Thymus (tissue), 14 donors: Measurements from ENCODE around the gene TTC22. TPM values are rescaled to one million over a fixed set of nuclear protein-coding genes. Genes with fewer than 3 reads are reported as not detected.

Experiments
- DNase-seq, 9 donors: peaks; one replicate each; pipeline ENCODE4 v3.0.0-alpha.2; 2013; ENCODE audit warnings: low spot score in 9 of 9, low read depth in 6 of 9, missing footprints in 1 of 9
- H3K27ac ChIP-seq, 2 donors: one replicate each; pipeline ENCODE4 v1.5.1; 2013; ENCODE audit warnings: control low read depth in 1 of 2, low read depth in 1 of 2, low read length in 1 of 2, mild to moderate bottlenecking in 1 of 2, moderate library complexity in 1 of 2
- H3K27me3 ChIP-seq, 2 donors: one replicate each; pipeline ENCODE4 v1.5.1; 2013; ENCODE audit warnings: low read length in 1 of 2; ENCODE audit not compliant: control insufficient read depth in 2 of 2, insufficient read depth in 1 of 2
- H3K36me3 ChIP-seq, 2 donors: one replicate each; pipeline ENCODE4 v1.5.1; 2013; ENCODE audit warnings: low read length in 1 of 2, mild to moderate bottlenecking in 1 of 2, moderate library complexity in 1 of 2; ENCODE audit not compliant: control insufficient read depth in 2 of 2, insufficient read depth in 2 of 2
- H3K4me1 ChIP-seq, 2 donors: one replicate each; pipeline ENCODE4 v1.5.1; 2013; ENCODE audit warnings: low read length in 2 of 2; ENCODE audit not compliant: control insufficient read depth in 2 of 2, insufficient read depth in 2 of 2
- H3K4me3 ChIP-seq, 2 donors: one replicate each; pipeline ENCODE4 v1.5.1; 2013; ENCODE audit warnings: low read length in 2 of 2, control low read depth in 1 of 2, mild to moderate bottlenecking in 1 of 2
- H3K9me3 ChIP-seq, 2 donors: one replicate each; pipeline ENCODE4 v1.5.1; 2013; ENCODE audit warnings: low read length in 1 of 2, mild to moderate bottlenecking in 1 of 2; ENCODE audit not compliant: control insufficient read depth in 2 of 2, insufficient read depth in 1 of 2
- WGBS: extraction: QIAGEN DNeasy Blood & Tissue Kit; methylation state at CpG from one replicate; pipeline ENCODE4 v1.1.7; 2013; 5-methylcytosine and 5-hydroxymethylcytosine counted together
- long read RNA-seq, 10 donors: transcript quantifications; one replicate each; lab custom pipeline, GENCODE V29; 2026
- polyA plus RNA-seq: library from polyadenylated mRNA; stranded (reverse); fragments of 200-250 nt; gene quantifications from one replicate; pipeline ENCODE4 v1.2.3, GENCODE V29; 2013
- total RNA-seq: library from RNA; stranded (reverse); fragments of 120-200 nt; gene quantifications from one replicate; pipeline ENCODE4 v1.2.4, GENCODE V29; 2013
- donor health status: healthy.

Gene TTC22
- total RNA-seq (3.0 TPM), polyA plus RNA-seq (4.4 TPM)
- long read RNA-seq, donor 1, result 0 reads
- long read RNA-seq, donor 2, partial matches to known transcripts, result 0 of 1 reads
- long read RNA-seq, donor 2, other reads (novel, unspliced or antisense), result 0 of 1 reads
- long read RNA-seq, donor 3, result 0 reads
- long read RNA-seq, donor 4, partial matches to known transcripts, result 0 of 2 reads
- long read RNA-seq, donor 4, other reads (novel, unspliced or antisense), result 0 of 2 reads
- long read RNA-seq, donor 5, result 0 reads
- long read RNA-seq, donor 6, partial matches to known transcripts, result 0 of 1 reads
- long read RNA-seq, donor 6, other reads (novel, unspliced or antisense), result 0 of 1 reads
- long read RNA-seq, donor 7, result 0 reads
- long read RNA-seq, donor 8, result 0 reads
- long read RNA-seq, donor 9, partial matches to known transcripts, result 0 of 1 reads
- long read RNA-seq, donor 9, other reads (novel, unspliced or antisense), result 0 of 1 reads
- long read RNA-seq, donor 10, result 0 reads

GRCh38 chr1:54800899-54801759 lies at the start of gene TTC22:
TTC22 (minus strand) TSS chr1:54801323; CDS start chr1:54801163, 160 bp downstream.
- peaks cover 0 to 9% of the 10 kb centered on the region in 2 donors for H3K4me1 ChIP-seq
- no peaks in the 10 kb centered on the region for H3K36me3 ChIP-seq
- no peaks in the 10 kb centered on the region for H3K9me3 ChIP-seq
- H3K27ac ChIP-seq, result peak within 1 kb of the TSS in 1 of 2 donors; percentile 73
- peak within 1 kb of the TSS; percentile 46 to 70 for H3K4me3 ChIP-seq
- H3K27me3 ChIP-seq, result peaks cover 3 to 46% of the 10 kb centered on the region in 2 donors
- 2% methylated on average over 58 of the region's 58 CpGs for WGBS
- DNase-seq, result peak; percentile 26 to 70 (median 34)

GRCh38 chr1:54850737-54851136 lies 49.6 kb upstream of the TTC22 start:
- Histone ChIP-seq H3K9me3 (no peaks in the 10 kb centered on the region), H3K36me3 (peaks cover 11 to 55% of the 10 kb centered on the region in 2 donors), H3K4me1 (peaks cover 0 to 4% of the 10 kb centered on the region in 2 donors), H3K27ac (peak overlapping the region in 1 of 2 donors; percentile 6), H3K27me3 (no peaks in the 10 kb centered on the region), H3K4me3 (no peak overlapping the region)
- no peak for DNase-seq
- WGBS, result 95% methylated on average over 9 of the region's 9 CpGs

- Histone ChIP-seq H3K27ac (peak overlapping the region in 1 of 2 donors; percentile 6), H3K9me3 (no peaks in the 10 kb centered on the region), H3K27me3 (no peaks in the 10 kb centered on the region), H3K36me3 (peaks cover 11 to 55% of the 10 kb centered on the region in 2 donors), H3K4me1 (peaks cover 0 to 4% of the 10 kb centered on the region in 2 donors), H3K4me3 (no peak overlapping the region)
- no peak for DNase-seq
- WGBS, result 90% methylated on average over 5 of the region's 5 CpGs
These were observed 49.1 kb upstream of the TTC22 start for GRCh38 chr1:54850069-54850730.

GRCh38 chr1:54849219-54850068 lies 48.3 kb upstream of the TTC22 start:
- Histone ChIP-seq H3K36me3 (peaks cover 11 to 52% of the 10 kb centered on the region in 2 donors), H3K4me1 (peaks cover 0 to 4% of the 10 kb centered on the region in 2 donors), H3K27ac (no peak overlapping the region), H3K4me3 (no peak overlapping the region), H3K9me3 (no peaks in the 10 kb centered on the region), H3K27me3 (no peaks in the 10 kb centered on the region)
- no peak for DNase-seq
- 97% methylated on average over 6 of the region's 6 CpGs for WGBS

- H3K36me3 ChIP-seq, result peaks cover 5 to 46% of the 10 kb centered on the region in 2 donors
- 89% methylated on average over 7 of the region's 7 CpGs for WGBS
- no peaks in the 10 kb centered on the region for H3K27me3 ChIP-seq
- H3K9me3 ChIP-seq, result no peaks in the 10 kb centered on the region
- no peak for DNase-seq
- H3K4me3 ChIP-seq, result no peak overlapping the region
- H3K4me1 ChIP-seq, result peaks cover 0 to 4% of the 10 kb centered on the region in 2 donors
- H3K27ac ChIP-seq, result no peak overlapping the region
These were observed 47.2 kb upstream of the TTC22 start for GRCh38 chr1:54848134-54848948.

- no peaks in the 10 kb centered on the region for H3K27me3 ChIP-seq
- H3K27ac ChIP-seq, result no peak overlapping the region
- no peaks in the 10 kb centered on the region for H3K9me3 ChIP-seq
- peaks cover 3 to 30% of the 10 kb centered on the region in 2 donors for H3K36me3 ChIP-seq
- DNase-seq, result no peak
- WGBS, result 93% methylated on average over 9 of the region's 9 CpGs
- H3K4me1 ChIP-seq, result peaks cover 0 to 4% of the 10 kb centered on the region in 2 donors
- H3K4me3 ChIP-seq, result no peak overlapping the region
These were observed 45.7 kb upstream of the TTC22 start for GRCh38 chr1:54846716-54847284.

- no peak for DNase-seq
- Histone ChIP-seq H3K4me3 (no peak overlapping the region), H3K27ac (no peak overlapping the region), H3K9me3 (no peaks in the 10 kb centered on the region), H3K27me3 (no peaks in the 10 kb centered on the region), H3K36me3 (peaks cover under 1 to 26% of the 10 kb centered on the region in 2 donors), H3K4me1 (no peaks in the 10 kb centered on the region)
- WGBS, result 97% methylated on average over 3 of the region's 3 CpGs
These were observed 45.2 kb upstream of the TTC22 start for GRCh38 chr1:54846301-54846700.
